ENCODE data around the gene ATP1A4.

DNA sequence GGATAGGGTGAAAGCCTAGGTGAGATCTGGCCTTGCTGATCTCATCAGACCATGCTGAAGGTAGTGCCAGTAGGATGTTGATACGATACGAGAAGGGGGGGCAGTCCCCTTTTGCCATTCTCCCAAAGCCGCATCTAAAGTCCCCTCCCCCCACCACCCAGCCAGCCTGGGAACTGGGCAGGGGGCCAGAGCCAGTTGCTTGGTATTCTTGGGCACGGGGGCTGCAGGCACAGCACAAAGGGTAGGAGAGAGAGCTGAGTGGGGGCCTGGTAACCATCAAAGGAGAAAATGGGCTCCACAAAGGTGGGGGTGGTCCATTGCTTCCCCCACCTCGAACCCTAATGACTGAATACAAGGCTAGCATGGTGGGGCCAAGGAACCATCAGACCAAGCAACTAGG is 59.2 kb downstream of the ATP1A4 start:
- TF ChIP-seq TAF1 (IDR thresholded peaks at IDR 0.05; ENCODE audit: borderline replicate concordance, insufficient read depth, low read length) (no peak), SIN3A (IDR thresholded peaks at IDR 0.05; ENCODE audit: borderline replicate concordance, insufficient read depth, low read length) (no peak), POLR2AphosphoS5 (IDR thresholded peaks at IDR 0.05; ENCODE audit: low read depth, low read length) (0 out of 2 replicates have a peak, but pooled peaks have one; percentile 21), FOXP2 (optimal IDR thresholded peaks at IDR 0.05; ENCODE audit: borderline replicate concordance, extremely low read depth, extremely low read length, insufficient read depth) (no peak)
- TF ChIP-seq, protein P1, sequence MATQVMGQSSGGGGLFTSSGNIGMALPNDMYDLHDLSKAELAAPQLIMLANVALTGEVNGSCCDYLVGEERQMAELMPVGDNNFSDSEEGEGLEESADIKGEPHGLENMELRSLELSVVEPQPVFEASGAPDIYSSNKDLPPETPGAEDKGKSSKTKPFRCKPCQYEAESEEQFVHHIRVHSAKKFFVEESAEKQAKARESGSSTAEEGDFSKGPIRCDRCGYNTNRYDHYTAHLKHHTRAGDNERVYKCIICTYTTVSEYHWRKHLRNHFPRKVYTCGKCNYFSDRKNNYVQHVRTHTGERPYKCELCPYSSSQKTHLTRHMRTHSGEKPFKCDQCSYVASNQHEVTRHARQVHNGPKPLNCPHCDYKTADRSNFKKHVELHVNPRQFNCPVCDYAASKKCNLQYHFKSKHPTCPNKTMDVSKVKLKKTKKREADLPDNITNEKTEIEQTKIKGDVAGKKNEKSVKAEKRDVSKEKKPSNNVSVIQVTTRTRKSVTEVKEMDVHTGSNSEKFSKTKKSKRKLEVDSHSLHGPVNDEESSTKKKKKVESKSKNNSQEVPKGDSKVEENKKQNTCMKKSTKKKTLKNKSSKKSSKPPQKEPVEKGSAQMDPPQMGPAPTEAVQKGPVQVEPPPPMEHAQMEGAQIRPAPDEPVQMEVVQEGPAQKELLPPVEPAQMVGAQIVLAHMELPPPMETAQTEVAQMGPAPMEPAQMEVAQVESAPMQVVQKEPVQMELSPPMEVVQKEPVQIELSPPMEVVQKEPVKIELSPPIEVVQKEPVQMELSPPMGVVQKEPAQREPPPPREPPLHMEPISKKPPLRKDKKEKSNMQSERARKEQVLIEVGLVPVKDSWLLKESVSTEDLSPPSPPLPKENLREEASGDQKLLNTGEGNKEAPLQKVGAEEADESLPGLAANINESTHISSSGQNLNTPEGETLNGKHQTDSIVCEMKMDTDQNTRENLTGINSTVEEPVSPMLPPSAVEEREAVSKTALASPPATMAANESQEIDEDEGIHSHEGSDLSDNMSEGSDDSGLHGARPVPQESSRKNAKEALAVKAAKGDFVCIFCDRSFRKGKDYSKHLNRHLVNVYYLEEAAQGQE (IDR thresholded peaks at IDR 0.05; ENCODE audit: insufficient read depth in 1 of 2, low read depth in 2 of 2, low read length in 2 of 2) = no peak
